SK-N-SH (cell line): ENCODE results near the gene UQCRC1. TPM values are rescaled to one million over a fixed set of nuclear protein-coding genes. Genes with fewer than 3 reads are reported as not detected.

Experiments
- CTCF ChIA-PET: fragments of 300-600, 350-600 bp; formaldehyde crosslinking; extraction: SDS; loops from one replicate; lab custom pipeline; 2021; lab: Yijun Ruan, JAX
- POLR2A ChIA-PET: fragments of 350-600 bp; sonication (Branson Sonifier 250); formaldehyde crosslinking; extraction: SDS; loops from one replicate; lab custom pipeline; 2020; ENCODE audit warnings: antibody characterized with exemption, inconsistent platforms; lab: Yijun Ruan, JAX
- DNase-seq: peaks from one replicate; pipeline ENCODE4 v3.0.0; 2012
- H2AFZ ChIP-seq: fragments of 200-600 bp; sonication (generic); 2 replicates; pipeline ENCODE4 v1.8.1; 2016; ENCODE audit warnings: antibody characterized with exemption, mild to moderate bottlenecking, low read depth
- H3F3A ChIP-seq: fragments of 200-600 bp; sonication (generic); replicated peaks from 2 replicates; pipeline ENCODE3; 2016; ENCODE audit warnings: antibody characterized with exemption, mild to moderate bottlenecking; ENCODE audit not compliant: insufficient read depth
- H3K27ac ChIP-seq, 2 experiments: fragments of 200-500 bp in 1 of 2; fragments of 200-600 bp in 1 of 2; sonication (Bioruptor generic) in 1 of 2; sonication (generic), shearing (Covaris generic) in 1 of 2; 2 replicates each; pipeline versions ENCODE4 v1.5.1 to v1.6.1; 2014 to 2016; ENCODE audit warnings: low read depth in 2 of 2, inconsistent platforms in 1 of 2, low read length in 1 of 2, mild to moderate bottlenecking in 1 of 2, mixed read lengths in 1 of 2
- H3K27me3 ChIP-seq: fragments of 200-600 bp; sonication (generic), shearing (Covaris generic); 2 replicates; pipeline ENCODE4 v1.6.1; 2016; ENCODE audit warnings: mixed run types; ENCODE audit not compliant: insufficient read depth
- H3K36me3 ChIP-seq, 2 experiments: fragments of 200-500 bp in 1 of 2; fragments of 200-600 bp in 1 of 2; sonication (Bioruptor generic) in 1 of 2; sonication (generic) in 1 of 2; replicated peaks in 1 of 2; 2 replicates each; pipeline versions ENCODE3 to v1.5.1; 2014 to 2016; ENCODE audit warnings: low read length in 1 of 2, mild to moderate bottlenecking in 1 of 2; ENCODE audit not compliant: insufficient read depth in 2 of 2, control insufficient read depth in 1 of 2
- H3K4me1 ChIP-seq, 2 experiments: fragments of 200-500 bp in 1 of 2; fragments of 200-600 bp in 1 of 2; sonication (Bioruptor generic) in 1 of 2; sonication (generic), shearing (Covaris generic) in 1 of 2; 2 replicates each; pipeline versions ENCODE4 v1.5.1 to v1.6.1; 2014 to 2016; ENCODE audit warnings: low read depth in 1 of 2, low read length in 1 of 2, mixed run types in 1 of 2; ENCODE audit not compliant: insufficient read depth in 2 of 2, control insufficient read depth in 1 of 2
- H3K4me2 ChIP-seq: fragments of 200-600 bp; sonication (generic), shearing (Covaris generic); 2 replicates; pipeline ENCODE4 v1.6.1; 2017; ENCODE audit warnings: mixed run types
- H3K4me3 ChIP-seq, 2 experiments: fragments of 200-500 bp in 1 of 2; fragments of 200-600 bp in 1 of 2; sonication (Bioruptor generic) in 1 of 2; sonication (generic), shearing (Covaris generic) in 1 of 2; 2 replicates each; pipeline versions ENCODE4 v1.5.1 to v1.8.1; 2014 to 2016; ENCODE audit warnings: low read depth in 2 of 2, inconsistent platforms in 1 of 2, low read length in 1 of 2, mild to moderate bottlenecking in 1 of 2, mixed read lengths in 1 of 2, moderate library complexity in 1 of 2
- H3K79me2 ChIP-seq: fragments of 200-600 bp; sonication (generic); 2 replicates; pipeline ENCODE4 v1.8.1; 2017; ENCODE audit warnings: mild to moderate bottlenecking; ENCODE audit not compliant: insufficient read depth
- H3K9ac ChIP-seq: fragments of 200-600 bp; sonication (generic); 2 replicates; pipeline ENCODE4 v1.6.1; 2017; ENCODE audit warnings: mixed run types
- H3K9me2 ChIP-seq: fragments of 200-600 bp; sonication (generic); 2 replicates; pipeline ENCODE4 v1.6.1; 2017; ENCODE audit warnings: mixed run types
- H3K9me3 ChIP-seq: fragments of 200-600 bp; sonication (generic); 2 replicates; pipeline ENCODE4 v1.6.1; 2017; ENCODE audit warnings: mixed run types, mild to moderate bottlenecking, moderate library complexity
- H4K20me1 ChIP-seq: fragments of 200-600 bp; sonication (generic); 2 replicates; pipeline ENCODE4 v1.6.1; 2017; ENCODE audit warnings: mild to moderate bottlenecking, mixed run types; ENCODE audit not compliant: insufficient read depth
- ELF1 ChIP-seq: IDR thresholded peaks from 2 replicates; pipeline ENCODE4 v1.4.0; 2012
- EP300 ChIP-seq, 2 experiments: IDR thresholded peaks; 2 replicates each; pipeline versions ENCODE4 v1.4.0 to v1.6.1; 2012; ENCODE audit warnings: borderline replicate concordance in 1 of 2, low read depth in 1 of 2, low read length in 1 of 2
- FOXM1 ChIP-seq: IDR thresholded peaks from 2 replicates; pipeline ENCODE4 v1.4.0; 2012; ENCODE audit warnings: low read depth, mild to moderate bottlenecking
- GABPA ChIP-seq: IDR thresholded peaks from 2 replicates; pipeline ENCODE4 v1.4.0; 2012; ENCODE audit warnings: low read depth, mild to moderate bottlenecking
- JUND ChIP-seq: IDR thresholded peaks from 2 replicates; pipeline ENCODE4 v1.4.0; 2012
- MAX ChIP-seq: IDR thresholded peaks from 2 replicates; pipeline ENCODE4 v1.4.0; 2012; ENCODE audit warnings: low read depth
- MXI1 ChIP-seq: IDR thresholded peaks from 2 replicates; pipeline ENCODE4 v1.6.1; 2012; ENCODE audit warnings: mild to moderate bottlenecking, low read depth, low read length, improper control_type of control experiment
- NFIC ChIP-seq: IDR thresholded peaks from 2 replicates; pipeline ENCODE4 v1.4.0; 2012; ENCODE audit warnings: borderline replicate concordance
- NRF1 ChIP-seq: IDR thresholded peaks from 2 replicates; pipeline ENCODE4 v1.6.1; 2012; ENCODE audit warnings: low read depth, mild to moderate bottlenecking, low read length
- PBX3 ChIP-seq: IDR thresholded peaks from 2 replicates; pipeline ENCODE4; 2012
- REST ChIP-seq: IDR thresholded peaks from 2 replicates; pipeline ENCODE4 v1.6.1; 2012; ENCODE audit warnings: mild to moderate bottlenecking, low read depth, low read length, moderate library complexity
- RFX5 ChIP-seq: IDR thresholded peaks from 2 replicates; pipeline ENCODE4 v1.6.1; 2012; ENCODE audit warnings: mild to moderate bottlenecking, improper control_type of control experiment, low read length
- SIN3A ChIP-seq: IDR thresholded peaks from 2 replicates; pipeline ENCODE4 v1.6.1; 2012; ENCODE audit warnings: low read depth, mild to moderate bottlenecking, low read length, moderate library complexity, borderline replicate concordance
- SMC3 ChIP-seq: IDR thresholded peaks from 2 replicates; pipeline ENCODE4 v1.6.1; 2012; ENCODE audit warnings: low read depth, low read length, improper control_type of control experiment
- TAF1 ChIP-seq: IDR thresholded peaks from 2 replicates; pipeline ENCODE4 v1.6.1; 2012; ENCODE audit warnings: low read depth, mild to moderate bottlenecking, low read length, moderate library complexity, borderline replicate concordance
- TEAD4 ChIP-seq: IDR thresholded peaks from 2 replicates; pipeline ENCODE4 v1.4.0; 2012; ENCODE audit warnings: mild to moderate bottlenecking, borderline replicate concordance; ENCODE audit not compliant: insufficient read depth
- USF2 ChIP-seq: fragments of 150-350 bp; IDR thresholded peaks from 2 replicates; pipeline ENCODE4 v1.6.1; 2017; ENCODE audit warnings: antibody characterized with exemption, low read length, low read depth, borderline replicate concordance
- ZBTB33 ChIP-seq: IDR thresholded peaks from 2 replicates; pipeline ENCODE4 v1.4.0; 2012; ENCODE audit warnings: low read depth, borderline replicate concordance
- WGBS: methylation state at CpG from one replicate; pipeline ENCODE4 v1.1.6; 2017; ENCODE audit warnings: low lambda C conversion rate; 5-methylcytosine and 5-hydroxymethylcytosine counted together
- polyA plus RNA-seq, 3 experiments: library from polyadenylated mRNA; depleted of rRNA; stranded (reverse); fragments of >200 nt; gene quantifications; 2 replicates each; pipeline ENCODE4 v1.2.3, GENCODE V29; 2012

Gene UQCRC1
- polyA plus RNA-seq, 1 of the 3 experiments (the other 2 are of a cell fraction) = 284 TPM

- no peaks in the 10 kb centered on the region for H3K9me2 ChIP-seq
- CTCF ChIA-PET = interaction anchor here (1.0 to 1.8 kb wide), 2 partner anchors 13 to 15 kb away, joined by 3 to 6 read pairs; partner anchors contain the start of gene SLC26A6
- WGBS = no CpG with 5 or more reads among the region's 12 CpGs
- no peaks in the 10 kb centered on the region for H4K20me1 ChIP-seq
- H3K4me1 ChIP-seq = no peaks in the 10 kb centered on the region
- TF ChIP-seq MXI1 (no peak), NFIC (no peak), TEAD4 (no peak), NRF1 (no peak), PBX3 (no peak), JUND (no peak), EP300 (IDR thresholded peaks at IDR 0.05; ENCODE audit: borderline replicate concordance in 1 of 2, low read depth in 1 of 2, low read length in 1 of 2) (no peak), ZBTB33 (no peak), MAX (no peak), TAF1 (no peak), SIN3A (no peak), RFX5 (no peak)
- TF ChIP-seq, all 33 proteins: peak for 0
- Histone ChIP-seq H3F3A (no peaks in the 10 kb centered on the region), H3K4me2 (no peak overlapping the region), H3K9ac (no peak overlapping the region), H3K27ac (no peak overlapping the region), H2AFZ (no peak overlapping the region), H3K36me3 (peaks cover 0 to 72% of the 10 kb centered on the region in 2 experiments), H3K4me3 (no peak overlapping the region), H3K27me3 (no peaks in the 10 kb centered on the region), H3K9me3 (no peaks in the 10 kb centered on the region), H3K79me2 (no peaks in the 10 kb centered on the region)
- no peak for DNase-seq
- POLR2A ChIA-PET = no interaction called here
Observed at GRCh38 chr3:48650723-48651122, 41.3 kb upstream of the UQCRC1 start.

GRCh38 chr3:48648188-48648850 is 38.9 kb upstream of the UQCRC1 start:
- Histone ChIP-seq H3K4me2 (no peak overlapping the region), H3K36me3 (peaks cover 0 to 71% of the 10 kb centered on the region in 2 experiments), H3K27ac (no peak overlapping the region), H3F3A (no peaks in the 10 kb centered on the region), H4K20me1 (no peaks in the 10 kb centered on the region), H3K79me2 (no peaks in the 10 kb centered on the region), H3K27me3 (no peaks in the 10 kb centered on the region), H3K9ac (no peak overlapping the region), H2AFZ (no peak overlapping the region), H3K9me3 (no peaks in the 10 kb centered on the region), H3K4me1 (no peaks in the 10 kb centered on the region), H3K9me2 (no peaks in the 10 kb centered on the region), H3K4me3 (no peak overlapping the region)
- POLR2A ChIA-PET = interaction anchor here (1.4 kb wide), 1 partner anchor 10 kb away, joined by 4 read pairs; no protein-coding TSS in a partner anchor
- CTCF ChIA-PET = interaction anchor here (1.1 to 2.6 kb wide), 2 partner anchors 10 to 13 kb away, joined by 3 to 12 read pairs; partner anchors contain the start of gene SLC26A6
- 97% methylated on average over 8 of the region's 15 CpGs for WGBS
- DNase-seq = no peak
- TF ChIP-seq SMC3 (no peak), FOXM1 (no peak), EP300 (IDR thresholded peaks at IDR 0.05; ENCODE audit: borderline replicate concordance in 1 of 2, low read depth in 1 of 2, low read length in 1 of 2) (no peak), GABPA (no peak), USF2 (no peak), ELF1 (no peak), REST (no peak)
